Glutamatergic neuron (in vitro differentiated cells): Measurements from ENCODE around the gene AP5M1. TPM values are rescaled to one million over a fixed set of nuclear protein-coding genes. Genes with fewer than 3 reads are reported as not detected.
"Not testable (repeated sequence)": the region's sequence is repeated elsewhere in the genome, so short reads cannot be mapped to it uniquely, and the experiment has no call there.

Source experiments
- DNase-seq: peaks from one replicate; pipeline ENCODE4 v3.0.0; 2022
- H3K27ac Mint-ChIP-seq: one replicate; pipeline ENCODE4 v1.8.0; 2020; ENCODE audit warnings: mild to moderate bottlenecking, mixed read lengths, inconsistent platforms; ENCODE audit not compliant: unreplicated experiment
- H3K27me3 Mint-ChIP-seq: one replicate; pipeline ENCODE4 v1.8.0; 2020; ENCODE audit warnings: mild to moderate bottlenecking, moderate library complexity, mixed read lengths, inconsistent platforms; ENCODE audit not compliant: unreplicated experiment
- H3K36me3 Mint-ChIP-seq: one replicate; pipeline ENCODE4 v1.8.0; 2020; ENCODE audit warnings: mild to moderate bottlenecking, mixed read lengths, inconsistent platforms; ENCODE audit not compliant: unreplicated experiment
- H3K4me1 Mint-ChIP-seq: one replicate; pipeline ENCODE4 v1.8.0; 2020; ENCODE audit warnings: mild to moderate bottlenecking, low read depth, mixed read lengths, inconsistent platforms; ENCODE audit not compliant: unreplicated experiment
- H3K4me3 Mint-ChIP-seq: one replicate; pipeline ENCODE4 v1.8.0; 2020; ENCODE audit warnings: mild to moderate bottlenecking, mixed read lengths, inconsistent platforms; ENCODE audit not compliant: unreplicated experiment
- H3K9me3 Mint-ChIP-seq: one replicate; pipeline ENCODE4 v1.8.0; 2020; ENCODE audit warnings: mild to moderate bottlenecking, moderate library complexity, mixed read lengths, inconsistent platforms; ENCODE audit not compliant: unreplicated experiment
- long read RNA-seq: library from polyadenylated mRNA; unstranded; transcript quantifications from one replicate; pipeline ENCODE4 v2.0.0, GENCODE V29; 2020; ENCODE audit not compliant: unreplicated experiment
- total RNA-seq: library from RNA; stranded (reverse); fragmentation: NEBNext Ultra II Directional; extraction: Animal tissue kit (Norgen Biotek cat#: 25700); gene quantifications from one replicate; pipeline ENCODE4 v1.2.1, GENCODE V29; 2021; ENCODE audit not compliant: unreplicated experiment
- TF ChIP-seq, protein P1 (sequence below): fragments of 200-600 bp; sonication (generic); IDR thresholded peaks from one replicate; pipeline ENCODE4 v1.5.0; 2021; ENCODE audit not compliant: partially characterized antibody, unreplicated experiment

AP5M1 gene
- 91.3 TPM for total RNA-seq
- long read RNA-seq, full-length matches to known transcripts, result 15 of 20 reads
- long read RNA-seq, partial matches to known transcripts, result 0 of 20 reads
- long read RNA-seq, other reads (novel, unspliced or antisense), result 5 of 20 reads

DNA sequence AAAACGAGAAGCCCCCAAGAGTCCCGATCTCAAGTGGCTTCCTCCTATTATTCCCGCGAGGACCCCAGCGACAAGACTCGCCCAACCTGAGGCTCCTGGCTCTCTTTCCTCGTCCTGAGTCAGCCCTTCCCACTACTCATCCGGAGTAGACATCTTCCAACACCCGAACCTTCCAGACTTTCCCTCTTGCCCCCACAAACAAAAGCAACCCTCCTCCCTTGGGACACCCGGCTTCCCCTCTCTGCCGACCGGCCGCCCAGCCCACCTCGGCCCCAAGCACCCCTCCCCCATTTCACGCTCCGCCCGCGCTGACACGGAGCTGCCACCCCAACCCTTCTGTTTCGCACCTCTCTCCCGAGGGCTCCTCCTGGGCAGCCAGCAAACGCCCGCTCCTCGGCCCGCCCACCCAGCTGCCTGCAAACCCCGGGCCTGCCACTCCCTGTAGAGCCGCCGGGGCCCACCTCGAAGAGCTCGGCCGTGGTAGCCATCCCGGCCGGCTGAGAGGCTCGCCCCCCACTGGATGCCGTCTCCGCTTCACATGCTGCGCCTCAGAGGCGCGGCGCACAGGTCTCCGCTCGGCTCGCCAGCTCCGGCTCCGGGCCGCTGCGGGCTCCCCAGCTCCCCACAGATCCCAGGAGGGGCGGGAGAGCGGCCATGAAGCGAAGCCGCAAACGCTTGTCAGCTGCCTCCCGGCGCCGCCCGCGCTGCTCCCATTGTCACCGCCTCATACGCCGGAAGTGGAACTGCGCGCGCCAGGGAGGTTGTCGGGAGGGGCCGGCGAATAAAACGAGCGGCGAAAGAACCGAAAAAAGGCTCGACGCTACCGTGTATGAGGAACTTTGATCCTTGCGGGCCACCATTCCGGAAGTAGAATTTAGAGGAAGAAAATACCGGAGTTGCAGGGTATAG, at the start of gene AP5M1, which contains the start of gene EXOC5:
Gene AP5M1, plus strand, starts transcription at position 811 of the 909 bp plus-strand sequence. CDS start 344 bp downstream, outside the sequence.
Gene EXOC5, minus strand, starts transcription at position 745 of the 909 bp plus-strand sequence. Its CDS starts 257 bp downstream, at position 488.
- Mint-ChIP-seq H3K27ac (peak within 1 kb of the TSS; percentile 98), H3K4me1 (peaks cover 27% of the 10 kb centered on the region), H3K4me3 (peak within 1 kb of the TSS; percentile 96), H3K36me3 (no peaks in the 10 kb centered on the region), H3K9me3 (peaks cover 14% of the 10 kb centered on the region), H3K27me3 (peaks cover 15% of the 10 kb centered on the region)
- TF ChIP-seq, protein P1, sequence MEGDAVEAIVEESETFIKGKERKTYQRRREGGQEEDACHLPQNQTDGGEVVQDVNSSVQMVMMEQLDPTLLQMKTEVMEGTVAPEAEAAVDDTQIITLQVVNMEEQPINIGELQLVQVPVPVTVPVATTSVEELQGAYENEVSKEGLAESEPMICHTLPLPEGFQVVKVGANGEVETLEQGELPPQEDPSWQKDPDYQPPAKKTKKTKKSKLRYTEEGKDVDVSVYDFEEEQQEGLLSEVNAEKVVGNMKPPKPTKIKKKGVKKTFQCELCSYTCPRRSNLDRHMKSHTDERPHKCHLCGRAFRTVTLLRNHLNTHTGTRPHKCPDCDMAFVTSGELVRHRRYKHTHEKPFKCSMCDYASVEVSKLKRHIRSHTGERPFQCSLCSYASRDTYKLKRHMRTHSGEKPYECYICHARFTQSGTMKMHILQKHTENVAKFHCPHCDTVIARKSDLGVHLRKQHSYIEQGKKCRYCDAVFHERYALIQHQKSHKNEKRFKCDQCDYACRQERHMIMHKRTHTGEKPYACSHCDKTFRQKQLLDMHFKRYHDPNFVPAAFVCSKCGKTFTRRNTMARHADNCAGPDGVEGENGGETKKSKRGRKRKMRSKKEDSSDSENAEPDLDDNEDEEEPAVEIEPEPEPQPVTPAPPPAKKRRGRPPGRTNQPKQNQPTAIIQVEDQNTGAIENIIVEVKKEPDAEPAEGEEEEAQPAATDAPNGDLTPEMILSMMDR, result peak; percentile 10
- peak; percentile 94 for DNase-seq

DNA sequence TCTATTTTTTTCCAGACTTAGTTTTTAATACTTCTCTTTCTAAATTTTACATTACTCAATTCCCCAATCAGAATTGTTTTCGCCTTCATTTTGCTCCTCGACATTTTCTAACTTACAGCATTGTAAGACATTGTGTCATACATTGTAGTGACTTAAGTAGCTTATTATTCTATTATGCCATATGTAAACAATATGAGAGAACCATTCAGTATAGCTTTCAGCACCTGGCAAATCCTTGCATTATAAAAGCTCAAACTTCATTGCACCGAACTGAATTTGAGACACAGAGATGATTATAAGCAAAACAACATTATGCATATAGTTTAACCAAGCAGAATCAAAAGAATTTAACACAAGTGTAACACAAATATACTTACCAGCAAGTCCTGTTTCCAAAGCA, 46.8 kb upstream of the AP5M1 start:
- TF ChIP-seq, protein P1, result no peak
- no peaks in the 10 kb centered on the region for H3K36me3 Mint-ChIP-seq
- H3K27ac Mint-ChIP-seq, result no peak overlapping the region
- peaks cover 2% of the 10 kb centered on the region for H3K27me3 Mint-ChIP-seq
- no peak overlapping the region for H3K4me3 Mint-ChIP-seq
- H3K9me3 Mint-ChIP-seq, result no peaks in the 10 kb centered on the region
- no peaks in the 10 kb centered on the region for H3K4me1 Mint-ChIP-seq
- no peak for DNase-seq

DNA sequence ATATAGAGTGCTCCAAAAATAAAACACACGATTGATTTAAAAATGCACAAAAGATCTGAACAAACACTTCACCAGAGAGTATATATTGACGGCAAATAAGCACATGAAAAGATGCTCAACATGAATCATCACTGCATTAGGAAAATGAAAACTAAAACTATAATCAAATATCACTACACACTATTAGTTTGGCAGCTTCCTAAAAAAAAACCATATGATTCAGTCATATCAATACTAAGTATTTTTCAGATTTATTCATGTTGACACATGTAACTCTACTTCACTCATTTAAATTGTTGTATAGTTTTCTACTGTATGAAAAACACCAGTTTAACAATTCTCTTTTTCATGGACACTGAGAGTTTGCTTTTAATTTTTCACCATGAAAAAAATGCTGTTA, 41.7 kb upstream of the AP5M1 start:
- Mint-ChIP-seq H3K4me1 (no peaks in the 10 kb centered on the region), H3K27ac (no peak overlapping the region), H3K27me3 (peaks cover 2% of the 10 kb centered on the region), H3K4me3 (no peak overlapping the region), H3K36me3 (peaks cover 12% of the 10 kb centered on the region), H3K9me3 (no peaks in the 10 kb centered on the region)
- DNase-seq, result no peak
- TF ChIP-seq, protein P1, result no peak

DNA sequence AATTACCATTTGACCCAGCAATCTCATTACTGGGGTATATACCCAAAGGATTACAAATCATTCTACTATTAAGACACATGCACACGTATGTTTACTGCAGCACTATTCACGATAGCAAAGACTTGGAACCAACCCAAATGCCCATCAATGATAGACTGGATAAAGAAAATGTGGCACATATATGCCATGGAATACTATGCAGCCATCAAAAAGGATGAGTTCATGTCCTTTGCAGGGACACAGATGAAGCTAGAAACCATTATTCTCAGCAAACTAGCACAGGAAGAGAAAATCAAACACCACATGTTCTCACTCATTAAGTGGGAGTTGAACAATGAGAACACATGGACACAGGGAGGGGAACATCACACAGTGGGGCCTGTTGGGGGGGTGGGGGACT, 40.5 kb upstream of the AP5M1 start:
- H3K27me3 Mint-ChIP-seq, DNase-seq, H3K9me3 Mint-ChIP-seq, H3K4me3 Mint-ChIP-seq, H3K4me1 Mint-ChIP-seq, H3K27ac Mint-ChIP-seq: not testable (repeated sequence)
- peaks cover 12% of the 10 kb centered on the region for H3K36me3 Mint-ChIP-seq

- Mint-ChIP-seq H3K27ac (no peak overlapping the region), H3K9me3 (no peaks in the 10 kb centered on the region), H3K4me1 (no peaks in the 10 kb centered on the region), H3K27me3 (no peaks in the 10 kb centered on the region), H3K4me3 (no peak overlapping the region), H3K36me3 (peaks cover 12% of the 10 kb centered on the region)
- TF ChIP-seq, protein P1, result no peak
- DNase-seq, result no peak
These were observed 36.8 kb upstream of the AP5M1 start for GRCh38 chr14:57232006-57232405.

DNA sequence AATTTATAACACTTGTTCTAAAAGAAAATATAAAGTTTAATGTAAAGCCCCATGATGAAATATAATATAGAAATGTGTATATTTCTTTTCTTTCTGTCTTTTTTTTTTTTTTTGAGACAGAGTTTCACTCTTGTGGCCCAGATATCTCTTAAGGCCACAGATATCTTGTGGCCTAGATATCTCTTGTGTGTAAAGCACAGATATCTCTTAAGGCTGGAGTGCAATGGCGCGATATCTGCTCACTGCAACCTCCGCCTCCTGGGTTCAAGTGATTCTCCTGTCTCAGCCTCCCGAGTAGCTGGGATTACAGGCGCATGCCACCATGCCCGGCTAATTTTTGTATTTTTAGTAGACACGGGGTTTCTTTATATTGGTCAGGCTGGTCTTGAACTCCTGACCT, 28.7 kb upstream of the AP5M1 start:
- not testable (repeated sequence) for H3K4me3 Mint-ChIP-seq, H3K4me1 Mint-ChIP-seq, H3K27ac Mint-ChIP-seq, DNase-seq, H3K36me3 Mint-ChIP-seq, H3K9me3 Mint-ChIP-seq, H3K27me3 Mint-ChIP-seq
